Upper lobe of left lung (tissue), 4 donors: ENCODE measurements around the gene INSR.

Experiments used
- POLR2A ChIP-seq, 4 donors: fragments of 450-650 bp; IDR thresholded peaks; one replicate each; pipeline ENCODE4 v1.5.1; 2016 to 2017; ENCODE audit warnings: antibody characterized with exemption in 4 of 4, mild to moderate bottlenecking in 2 of 4
- POLR2AphosphoS5 ChIP-seq, 2 donors: sonication (generic); formaldehyde crosslinking; IDR thresholded peaks; one replicate each; pipeline ENCODE4 v1.5.1; 2017; ENCODE audit warnings: antibody characterized with exemption in 2 of 2
- TF ChIP-seq, protein P1 (sequence below), 6 experiments: fragments of 450-650 bp in 4 of 6; fragments of 200-600 bp in 2 of 6; sonication (generic) in 2 of 6; IDR thresholded peaks; one replicate each; pipeline ENCODE4 v1.5.1; 2016 to 2019; ENCODE audit warnings: antibody characterized with exemption in 6 of 6

DNA sequence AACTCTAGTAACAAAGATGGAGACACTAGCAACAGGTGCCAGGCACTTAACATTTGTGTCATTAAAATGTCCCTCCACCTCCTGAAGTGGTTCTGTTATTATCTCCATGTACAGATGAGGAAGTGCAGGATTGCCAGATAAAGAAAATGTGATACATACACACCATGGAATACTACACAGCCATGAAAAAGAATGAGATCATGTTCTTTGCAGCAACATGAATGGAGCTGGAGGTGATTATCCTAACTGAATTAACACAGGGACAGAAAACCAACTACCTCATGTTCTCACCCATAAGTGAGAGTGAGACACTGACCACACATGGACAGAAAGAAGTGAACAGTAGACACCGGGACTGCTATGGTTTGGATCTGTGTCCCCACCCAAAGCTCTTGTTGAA, 164.2 kb downstream of the INSR start:
- TF ChIP-seq POLR2AphosphoS5 (IDR thresholded peaks at IDR 0.05) (no peak), POLR2A (IDR thresholded peaks at IDR 0.05) (no peak)
- TF ChIP-seq, protein P1, sequence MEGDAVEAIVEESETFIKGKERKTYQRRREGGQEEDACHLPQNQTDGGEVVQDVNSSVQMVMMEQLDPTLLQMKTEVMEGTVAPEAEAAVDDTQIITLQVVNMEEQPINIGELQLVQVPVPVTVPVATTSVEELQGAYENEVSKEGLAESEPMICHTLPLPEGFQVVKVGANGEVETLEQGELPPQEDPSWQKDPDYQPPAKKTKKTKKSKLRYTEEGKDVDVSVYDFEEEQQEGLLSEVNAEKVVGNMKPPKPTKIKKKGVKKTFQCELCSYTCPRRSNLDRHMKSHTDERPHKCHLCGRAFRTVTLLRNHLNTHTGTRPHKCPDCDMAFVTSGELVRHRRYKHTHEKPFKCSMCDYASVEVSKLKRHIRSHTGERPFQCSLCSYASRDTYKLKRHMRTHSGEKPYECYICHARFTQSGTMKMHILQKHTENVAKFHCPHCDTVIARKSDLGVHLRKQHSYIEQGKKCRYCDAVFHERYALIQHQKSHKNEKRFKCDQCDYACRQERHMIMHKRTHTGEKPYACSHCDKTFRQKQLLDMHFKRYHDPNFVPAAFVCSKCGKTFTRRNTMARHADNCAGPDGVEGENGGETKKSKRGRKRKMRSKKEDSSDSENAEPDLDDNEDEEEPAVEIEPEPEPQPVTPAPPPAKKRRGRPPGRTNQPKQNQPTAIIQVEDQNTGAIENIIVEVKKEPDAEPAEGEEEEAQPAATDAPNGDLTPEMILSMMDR (IDR thresholded peaks at IDR 0.05) = no peak
